GM23248 (cell line): ENCODE results near the gene ATP6V0E1.

ENCODE experiments used
- EZH2 ChIP-seq: fragments of 200-600 bp; sonication (generic); IDR thresholded peaks from 2 replicates; pipeline ENCODE4 v1.6.1; 2018; ENCODE audit warnings: antibody characterized with exemption, mild to moderate bottlenecking; ENCODE audit not compliant: insufficient read depth, poor library complexity, severe bottlenecking
- EZH2phosphoT487 ChIP-seq: fragments of 200-600 bp; sonication (generic); IDR thresholded peaks from 2 replicates; pipeline ENCODE4 v1.6.1; 2018; ENCODE audit warnings: antibody characterized with exemption, moderate library complexity, mild to moderate bottlenecking, low read depth; ENCODE audit not compliant: insufficient read depth

GRCh38 chr5:172999372-172999973, 15.9 kb downstream of the ATP6V0E1 start:
- TF ChIP-seq EZH2 (no peak), EZH2phosphoT487 (no peak)
